Measurements from ENCODE around the gene ENTREP3. TPM values are rescaled to one million over a fixed set of nuclear protein-coding genes. Genes with fewer than 3 reads are reported as not detected.
A peak's percentile ranks its signal among the peaks of the same experiment; 100 is the strongest.
"Not testable (repeated sequence)": the region's sequence is repeated elsewhere in the genome, so short reads cannot be mapped to it uniquely, and the experiment has no call there.

The ENTREP3 gene
- total RNA-seq, 2 donors from 2014 or later: 8.6 to 9.3 TPM

- no peaks in the 10 kb centered on the region for H3K9me3 ChIP-seq (ENCODE audit: control insufficient read depth, low read length, poor library complexity, severe bottlenecking)
- H3K27ac Mint-ChIP-seq: peak overlapping the region; percentile 67
- H3K4me1 Mint-ChIP-seq: peaks cover 24% of the 10 kb centered on the region
- no peaks in the 10 kb centered on the region for H3K27me3 Mint-ChIP-seq
- DNase-seq (no peak), ATAC-seq (no peak)
- no peaks in the 10 kb centered on the region for H3K36me3 Mint-ChIP-seq (ENCODE audit: low read depth)
- H3K4me3 Mint-ChIP-seq: no peak overlapping the region
These were observed 18.8 kb downstream of the ENTREP3 start for GRCh38 chr1:155236451-155236850.

GRCh38 chr1:155235375-155235774 lies 19.9 kb downstream of the ENTREP3 start:
- Mint-ChIP-seq H3K4me1 (peaks cover 15% of the 10 kb centered on the region), H3K4me3 (peak overlapping the region; percentile 58), H3K27ac (peak overlapping the region; percentile 67)
- H3K9me3 ChIP-seq (ENCODE audit: control insufficient read depth, low read length, poor library complexity, severe bottlenecking); H3K36me3 Mint-ChIP-seq (ENCODE audit: low read depth); DNase-seq; H3K27me3 Mint-ChIP-seq: not testable (repeated sequence)
- peak; percentile 89 for ATAC-seq

- H3K27me3 Mint-ChIP-seq; H3K36me3 Mint-ChIP-seq (ENCODE audit: low read depth); H3K27ac Mint-ChIP-seq; H3K9me3 ChIP-seq (ENCODE audit: control insufficient read depth, low read length, poor library complexity, severe bottlenecking); DNase-seq; H3K4me3 Mint-ChIP-seq; ATAC-seq: not testable (repeated sequence)
- H3K4me1 Mint-ChIP-seq: peaks cover 17% of the 10 kb centered on the region
These were observed 21.8 kb downstream of the ENTREP3 start for GRCh38 chr1:155233502-155233901.

- not testable (repeated sequence) for ATAC-seq; H3K27me3 Mint-ChIP-seq; H3K36me3 Mint-ChIP-seq (ENCODE audit: low read depth); DNase-seq; H3K9me3 ChIP-seq (ENCODE audit: control insufficient read depth, low read length, poor library complexity, severe bottlenecking); H3K4me3 Mint-ChIP-seq
- H3K4me1 Mint-ChIP-seq: peaks cover 21% of the 10 kb centered on the region
- peak overlapping the region; percentile 89 for H3K27ac Mint-ChIP-seq
These were observed 23.0 kb downstream of the ENTREP3 start for GRCh38 chr1:155232001-155232978.

- not testable (repeated sequence) for H3K9me3 ChIP-seq (ENCODE audit: control insufficient read depth, low read length, poor library complexity, severe bottlenecking); H3K4me3 Mint-ChIP-seq; H3K27me3 Mint-ChIP-seq; DNase-seq; H3K36me3 Mint-ChIP-seq (ENCODE audit: low read depth); ATAC-seq
- peak overlapping the region; percentile 89 for H3K27ac Mint-ChIP-seq
- peaks cover 25% of the 10 kb centered on the region for H3K4me1 Mint-ChIP-seq
These were observed 24.0 kb downstream of the ENTREP3 start for GRCh38 chr1:155231302-155231701.

GRCh38 chr1:155228096-155228427 lies 27.2 kb downstream of the ENTREP3 start:
- Mint-ChIP-seq H3K27me3 (no peaks in the 10 kb centered on the region), H3K27ac (peak overlapping the region; percentile 99), H3K4me3 (peak overlapping the region; percentile 78), H3K36me3 (ENCODE audit: low read depth) (no peaks in the 10 kb centered on the region), H3K4me1 (peaks cover 26% of the 10 kb centered on the region)
- no peaks in the 10 kb centered on the region for H3K9me3 ChIP-seq (ENCODE audit: control insufficient read depth, low read length, poor library complexity, severe bottlenecking)
- no peak for DNase-seq
- ATAC-seq: no peak

GRCh38 chr1:155227261-155228095 lies 27.8 kb downstream of the ENTREP3 start:
- H3K36me3 Mint-ChIP-seq (ENCODE audit: low read depth): no peaks in the 10 kb centered on the region
- peak; percentile 95 for ATAC-seq
- peak overlapping the region; percentile 94 for H3K4me3 Mint-ChIP-seq

GRCh38 chr1:155226910-155227260 lies 28.4 kb downstream of the ENTREP3 start:
- DNase-seq: no peak
- Mint-ChIP-seq H3K4me3 (peak overlapping the region; percentile 94), H3K4me1 (peaks cover 26% of the 10 kb centered on the region), H3K36me3 (ENCODE audit: low read depth) (no peaks in the 10 kb centered on the region), H3K27me3 (no peaks in the 10 kb centered on the region), H3K27ac (peak overlapping the region; percentile 99)
- peak; percentile 10 for ATAC-seq
- no peaks in the 10 kb centered on the region for H3K9me3 ChIP-seq (ENCODE audit: control insufficient read depth, low read length, poor library complexity, severe bottlenecking)

More at GRCh38 chr1:155227261-155228095, 27.8 kb downstream of the ENTREP3 start:
- peak; percentile 92 to 97 (median 96) for DNase-seq
- no peaks in the 10 kb centered on the region for H3K9me3 ChIP-seq (ENCODE audit: control insufficient read depth, low read length, poor library complexity, severe bottlenecking)
- no peaks in the 10 kb centered on the region for H3K27me3 Mint-ChIP-seq
- peaks cover 26% of the 10 kb centered on the region for H3K4me1 Mint-ChIP-seq
- H3K27ac Mint-ChIP-seq: peak overlapping the region; percentile 99

GRCh38 chr1:155226188-155226909 lies 28.9 kb downstream of the ENTREP3 start:
- H3K4me3 Mint-ChIP-seq: peak overlapping the region; percentile 94
- ATAC-seq: peak; percentile 53

GRCh38 chr1:155225404-155225759 lies 29.9 kb downstream of the ENTREP3 start:
- H3K27me3 Mint-ChIP-seq; H3K36me3 Mint-ChIP-seq (ENCODE audit: low read depth); H3K9me3 ChIP-seq (ENCODE audit: control insufficient read depth, low read length, poor library complexity, severe bottlenecking); DNase-seq; ATAC-seq: not testable (repeated sequence)
- peak overlapping the region; percentile 99 for H3K27ac Mint-ChIP-seq
- H3K4me3 Mint-ChIP-seq: peak overlapping the region; percentile 94
- H3K4me1 Mint-ChIP-seq: peaks cover 26% of the 10 kb centered on the region

More at GRCh38 chr1:155226188-155226909, 28.9 kb downstream of the ENTREP3 start:
- Mint-ChIP-seq H3K27me3 (no peaks in the 10 kb centered on the region), H3K27ac (peak overlapping the region; percentile 99), H3K36me3 (ENCODE audit: low read depth) (no peaks in the 10 kb centered on the region), H3K4me1 (peaks cover 26% of the 10 kb centered on the region)
- H3K9me3 ChIP-seq (ENCODE audit: control insufficient read depth, low read length, poor library complexity, severe bottlenecking): no peaks in the 10 kb centered on the region
- peak; percentile 65 to 74 (median 73) for DNase-seq

- Mint-ChIP-seq H3K27ac (no peak overlapping the region), H3K36me3 (ENCODE audit: low read depth) (no peaks in the 10 kb centered on the region), H3K27me3 (no peaks in the 10 kb centered on the region), H3K4me3 (no peak overlapping the region), H3K4me1 (peaks cover 37% of the 10 kb centered on the region)
- ATAC-seq (no peak), DNase-seq (no peak)
- no peaks in the 10 kb centered on the region for H3K9me3 ChIP-seq (ENCODE audit: control insufficient read depth, low read length, poor library complexity, severe bottlenecking)
These were observed 32.2 kb downstream of the ENTREP3 start for GRCh38 chr1:155223047-155223446.

- Mint-ChIP-seq H3K27ac (peak overlapping the region; percentile 41), H3K4me1 (peaks cover 23% of the 10 kb centered on the region)
- H3K27me3 Mint-ChIP-seq; ATAC-seq; H3K9me3 ChIP-seq (ENCODE audit: control insufficient read depth, low read length, poor library complexity, severe bottlenecking); H3K4me3 Mint-ChIP-seq; DNase-seq; H3K36me3 Mint-ChIP-seq (ENCODE audit: low read depth): not testable (repeated sequence)
These were observed 34.9 kb downstream of the ENTREP3 start for GRCh38 chr1:155220211-155220965.
